Tongue (tissue), 2 donors: ENCODE measurements around the gene BAX. TPM values are rescaled to one million over a fixed set of nuclear protein-coding genes. Genes with fewer than 3 reads are reported as not detected.

Experiments used
- small RNA-seq: library from RNA; depleted of rRNA; stranded (forward); fragments of <200 nt; gene quantifications from one replicate; pipeline ENCODE3, GENCODE V24; 2014; ENCODE audit warnings: low replicate concordance
- total RNA-seq: library from RNA; depleted of rRNA; stranded (reverse); fragments of >200 nt; gene quantifications from one replicate; pipeline ENCODE4 v1.2.3, GENCODE V29; 2014

Gene BAX
- total RNA-seq, 1 donor from 2014 or later = 22.1 TPM

Small RNA genes lying within 50 kb of the gene (small RNA-seq; reads per million reads assigned to genes)
- not detected for gene AC026803.1
- gene MIR6798 = 0.05 reads per million

Other genes with a start within 250 kb of the BAX start
- gene MAMSTR, start 235.2 kb upstream of the BAX start, total RNA-seq = 4.3 TPM
- gene RASIP1, start 214.3 kb upstream of the BAX start, total RNA-seq = 24.1 TPM
- gene IZUMO1, start 208.0 kb upstream of the BAX start, total RNA-seq = not detected
- 1.1 TPM for gene FUT1, start 202.2 kb upstream of the BAX start, total RNA-seq
- gene FGF21, start 199.4 kb upstream of the BAX start, total RNA-seq = not detected
- gene BCAT2, start 143.8 kb upstream of the BAX start, total RNA-seq = 23.1 TPM
- 1.2 TPM for gene HSD17B14, start 118.4 kb upstream of the BAX start, total RNA-seq
- 18.1 TPM for gene PLEKHA4, start 86.3 kb upstream of the BAX start, total RNA-seq
- 64.0 TPM for gene PPP1R15A, start 82.5 kb upstream of the BAX start, total RNA-seq
- not detected for gene TULP2, start 56.1 kb upstream of the BAX start, total RNA-seq
- gene NUCB1, start 54.6 kb upstream of the BAX start, total RNA-seq = 154 TPM
- gene DHDH, start 21.2 kb upstream of the BAX start, total RNA-seq = not detected
- gene FTL, start 10.4 kb downstream of the BAX start, total RNA-seq = 430 TPM
- 88.6 TPM for gene GYS1, start 38.4 kb downstream of the BAX start, total RNA-seq
- 96.6 TPM for gene RUVBL2, start 39.0 kb downstream of the BAX start, total RNA-seq
- not detected for gene LHB, start 62.2 kb downstream of the BAX start, total RNA-seq
- gene CGB3, start 69.5 kb downstream of the BAX start, total RNA-seq = not detected
- not detected for gene CGB2, start 77.0 kb downstream of the BAX start, total RNA-seq
- gene CGB1, start 82.0 kb downstream of the BAX start, total RNA-seq = not detected
- gene CGB5, start 89.0 kb downstream of the BAX start, total RNA-seq = not detected
- not detected for gene CGB8, start 94.2 kb downstream of the BAX start, total RNA-seq
- 0.21 TPM for gene CGB7, start 102.9 kb downstream of the BAX start, total RNA-seq
- gene NTF4, start 109.9 kb downstream of the BAX start, total RNA-seq = 6.5 TPM
- 15.7 TPM for gene KCNA7, start 117.8 kb downstream of the BAX start, total RNA-seq
- 150 TPM for gene SNRNP70, start 130.6 kb downstream of the BAX start, total RNA-seq
- 6.1 TPM for gene LIN7B, start 159.5 kb downstream of the BAX start, total RNA-seq
- 0.51 TPM for gene C19orf73, start 164.3 kb downstream of the BAX start, total RNA-seq
- gene PPFIA3, start 164.7 kb downstream of the BAX start, total RNA-seq = 9.7 TPM
- 154 TPM for gene HRC, start 200.5 kb downstream of the BAX start, total RNA-seq
- gene TRPM4, start 202.9 kb downstream of the BAX start, total RNA-seq = 28.2 TPM